ENCODE data around the gene PLEKHA4. TPM values are rescaled to one million over a fixed set of nuclear protein-coding genes. Genes with fewer than 3 reads are reported as not detected.
A peak's percentile ranks its signal among the peaks of the same experiment; 100 is the strongest.
"Not testable (repeated sequence)": the region's sequence is repeated elsewhere in the genome, so short reads cannot be mapped to it uniquely, and the experiment has no call there.

The PLEKHA4 gene, protein sequence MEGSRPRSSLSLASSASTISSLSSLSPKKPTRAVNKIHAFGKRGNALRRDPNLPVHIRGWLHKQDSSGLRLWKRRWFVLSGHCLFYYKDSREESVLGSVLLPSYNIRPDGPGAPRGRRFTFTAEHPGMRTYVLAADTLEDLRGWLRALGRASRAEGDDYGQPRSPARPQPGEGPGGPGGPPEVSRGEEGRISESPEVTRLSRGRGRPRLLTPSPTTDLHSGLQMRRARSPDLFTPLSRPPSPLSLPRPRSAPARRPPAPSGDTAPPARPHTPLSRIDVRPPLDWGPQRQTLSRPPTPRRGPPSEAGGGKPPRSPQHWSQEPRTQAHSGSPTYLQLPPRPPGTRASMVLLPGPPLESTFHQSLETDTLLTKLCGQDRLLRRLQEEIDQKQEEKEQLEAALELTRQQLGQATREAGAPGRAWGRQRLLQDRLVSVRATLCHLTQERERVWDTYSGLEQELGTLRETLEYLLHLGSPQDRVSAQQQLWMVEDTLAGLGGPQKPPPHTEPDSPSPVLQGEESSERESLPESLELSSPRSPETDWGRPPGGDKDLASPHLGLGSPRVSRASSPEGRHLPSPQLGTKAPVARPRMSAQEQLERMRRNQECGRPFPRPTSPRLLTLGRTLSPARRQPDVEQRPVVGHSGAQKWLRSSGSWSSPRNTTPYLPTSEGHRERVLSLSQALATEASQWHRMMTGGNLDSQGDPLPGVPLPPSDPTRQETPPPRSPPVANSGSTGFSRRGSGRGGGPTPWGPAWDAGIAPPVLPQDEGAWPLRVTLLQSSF
- polyA plus RNA-seq = 14.5 TPM
- long read RNA-seq, donor 1, partial matches to known transcripts = 0 of 1 reads
- long read RNA-seq, donor 1, other reads (novel, unspliced or antisense) = 0 of 1 reads
- long read RNA-seq, donor 2, partial matches to known transcripts = 6 of 9 reads
- long read RNA-seq, donor 2, other reads (novel, unspliced or antisense) = 0 of 9 reads
- long read RNA-seq, donor 3, partial matches to known transcripts = 42,448 of 43,727 reads
- long read RNA-seq, donor 3, other reads (novel, unspliced or antisense) = 1,278 of 43,727 reads
- long read RNA-seq, donor 4 = 0 reads
- long read RNA-seq, donor 5 = 0 reads
- long read RNA-seq, donor 6 = 0 reads
- long read RNA-seq, donor 7, partial matches to known transcripts = 8 of 10 reads
- long read RNA-seq, donor 7, other reads (novel, unspliced or antisense) = 0 of 10 reads
- long read RNA-seq, donor 8 = 0 reads
- long read RNA-seq, donor 9 = 0 reads
- long read RNA-seq, donor 10, partial matches to known transcripts = 37 of 37 reads
- long read RNA-seq, donor 10, other reads (novel, unspliced or antisense) = 0 of 37 reads
- long read RNA-seq, donor 11 = 0 reads

DNA sequence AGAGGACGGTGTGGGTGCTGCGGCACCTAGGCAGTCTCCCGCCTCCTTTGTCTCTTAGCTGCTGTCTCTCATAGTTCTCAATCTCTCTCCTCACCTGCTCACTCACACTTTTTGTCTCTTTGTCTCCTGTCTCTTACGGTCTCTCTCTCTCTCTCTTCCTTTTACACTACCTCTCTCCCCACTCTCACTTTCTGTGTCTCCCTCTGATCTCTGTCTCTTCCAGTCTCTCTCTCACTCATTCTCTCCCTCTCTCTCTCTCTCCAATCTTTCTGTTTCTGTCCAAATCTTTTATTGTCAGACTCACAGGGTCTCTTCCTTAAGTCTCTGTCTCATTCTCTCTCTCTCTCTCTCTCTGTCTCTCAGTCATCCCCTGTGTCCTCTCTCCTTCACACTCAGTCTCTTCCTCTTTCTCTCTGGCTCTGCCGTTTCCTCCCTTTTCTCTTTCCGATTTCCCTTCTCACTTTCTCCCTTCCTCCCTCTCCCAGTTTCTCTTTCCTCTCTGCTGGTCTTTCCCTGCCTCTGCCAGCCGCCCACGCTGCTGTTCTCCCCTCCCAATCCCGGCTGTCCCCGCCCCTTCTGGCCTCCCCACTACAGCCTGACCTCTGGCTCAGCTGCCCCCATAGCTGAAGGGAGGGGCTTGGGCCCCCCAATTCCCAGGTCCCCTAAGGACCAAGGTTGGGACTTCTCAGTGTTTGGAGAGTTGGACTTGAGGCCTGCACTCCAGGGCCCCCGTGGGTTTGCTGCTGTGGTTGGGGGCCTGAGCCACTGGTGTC lies at the start of gene PLEKHA4:
Gene PLEKHA4, minus strand, starts transcription at position 504 of the 773 bp plus-strand sequence. CDS start 997 bp downstream, outside the sequence.
- H3K4me1 ChIP-seq (ENCODE audit: control insufficient read depth, insufficient read depth, low read length) = peaks cover 25% of the 10 kb centered on the region
- H3K36me3 ChIP-seq (ENCODE audit: control insufficient read depth, insufficient read depth, low read length) = peaks cover 2% of the 10 kb centered on the region
- peak within 1 kb of the TSS; percentile 5 for H3K4me3 ChIP-seq (ENCODE audit: low read length)
- H3K27ac ChIP-seq (ENCODE audit: low read length) = peak within 1 kb of the TSS; percentile 60
- DNase-seq = peak in 1 of 2 donors; percentile 57
- no peaks in the 10 kb centered on the region for H3K9me3 ChIP-seq (ENCODE audit: control insufficient read depth, low read depth, low read length)
- WGBS (ENCODE audit: insufficient coverage, low lambda C conversion rate) = 3% methylated on average over 3 of the region's 11 CpGs
- H3K27me3 ChIP-seq (ENCODE audit: control insufficient read depth, insufficient read depth, low read length) = no peaks in the 10 kb centered on the region

DNA sequence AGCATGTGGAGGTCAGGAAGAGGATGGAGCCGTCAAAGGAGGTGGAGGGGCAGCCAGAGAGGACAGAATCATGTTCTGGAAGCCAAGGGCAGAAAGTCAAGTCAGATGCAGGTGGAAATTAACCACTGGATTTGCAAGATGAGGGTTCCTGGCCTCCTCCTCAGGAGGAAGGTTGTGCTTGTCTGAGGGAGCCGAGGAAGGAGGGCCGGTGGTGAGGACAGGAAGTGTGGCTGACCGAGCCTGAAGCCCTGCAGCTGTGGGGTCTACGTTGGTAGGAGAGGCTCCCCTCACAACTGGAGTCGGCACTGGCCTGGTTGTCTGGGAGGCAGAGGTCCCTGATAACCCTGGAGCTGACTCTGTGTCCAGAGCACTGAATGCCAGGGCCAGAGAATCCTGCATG lies 49.7 kb upstream of the PLEKHA4 start:
- Histone ChIP-seq H3K9me3 (ENCODE audit: control insufficient read depth, low read depth, low read length) (no peaks in the 10 kb centered on the region), H3K36me3 (ENCODE audit: control insufficient read depth, insufficient read depth, low read length) (peaks cover 76% of the 10 kb centered on the region), H3K4me1 (ENCODE audit: control insufficient read depth, insufficient read depth, low read length) (no peaks in the 10 kb centered on the region), H3K27ac (ENCODE audit: low read length) (no peak overlapping the region), H3K27me3 (ENCODE audit: control insufficient read depth, insufficient read depth, low read length) (no peaks in the 10 kb centered on the region), H3K4me3 (ENCODE audit: low read length) (no peak overlapping the region)
- DNase-seq = no peak
- no CpG with 5 or more reads among the region's 6 CpGs for WGBS (ENCODE audit: insufficient coverage, low lambda C conversion rate)

DNA sequence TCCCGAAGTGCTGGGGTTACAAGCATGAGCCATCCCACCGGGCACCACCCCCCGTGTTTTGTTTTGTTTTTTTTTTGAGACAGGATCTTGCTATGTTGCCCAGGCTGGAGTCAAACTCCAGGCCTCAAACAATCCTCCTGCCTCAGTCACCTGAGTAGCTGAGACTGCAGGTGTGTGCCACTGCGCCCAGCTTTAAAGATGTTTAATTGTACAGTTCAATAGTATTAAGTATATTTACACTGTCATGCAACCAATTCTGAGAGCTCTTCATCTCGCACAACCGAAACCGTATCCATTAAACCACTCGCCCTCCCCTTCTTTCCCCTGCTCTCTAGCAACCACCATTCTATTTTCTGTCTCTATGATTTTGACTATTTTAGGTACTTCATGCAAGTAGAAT lies 47.3 kb upstream of the PLEKHA4 start:
- Histone ChIP-seq H3K27me3 (ENCODE audit: control insufficient read depth, insufficient read depth, low read length) (no peaks in the 10 kb centered on the region), H3K9me3 (ENCODE audit: control insufficient read depth, low read depth, low read length) (no peaks in the 10 kb centered on the region), H3K4me1 (ENCODE audit: control insufficient read depth, insufficient read depth, low read length) (no peaks in the 10 kb centered on the region), H3K36me3 (ENCODE audit: control insufficient read depth, insufficient read depth, low read length) (peaks cover 77% of the 10 kb centered on the region), H3K27ac (ENCODE audit: low read length) (no peak overlapping the region), H3K4me3 (ENCODE audit: low read length) (no peak overlapping the region)
- no peak for DNase-seq
- WGBS (ENCODE audit: insufficient coverage, low lambda C conversion rate) = 83% methylated on average over 3 of the region's 8 CpGs

DNA sequence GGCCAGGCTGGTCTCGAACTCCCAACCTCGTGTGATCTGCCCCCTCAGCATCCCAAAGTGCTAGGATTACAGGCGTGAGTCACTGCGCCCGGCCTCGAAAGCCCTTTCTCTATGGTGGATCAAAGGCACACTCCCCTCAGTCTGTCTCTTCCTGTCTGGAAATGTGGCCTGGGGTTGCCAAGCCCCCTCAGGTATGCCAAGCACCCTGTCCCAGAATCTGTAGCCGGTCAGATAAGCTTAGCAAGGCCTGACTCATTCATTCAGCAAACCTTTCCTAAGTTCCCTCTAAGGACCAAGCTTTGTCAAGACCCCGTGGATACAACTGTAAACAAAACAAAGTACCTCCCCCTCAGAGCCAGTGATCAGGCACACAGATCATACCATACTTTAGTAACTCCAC lies 45.8 kb upstream of the PLEKHA4 start:
- H3K27ac ChIP-seq (ENCODE audit: low read length) = no peak overlapping the region
- H3K9me3 ChIP-seq (ENCODE audit: control insufficient read depth, low read depth, low read length) = no peaks in the 10 kb centered on the region
- no peaks in the 10 kb centered on the region for H3K27me3 ChIP-seq (ENCODE audit: control insufficient read depth, insufficient read depth, low read length)
- H3K36me3 ChIP-seq (ENCODE audit: control insufficient read depth, insufficient read depth, low read length) = peaks cover 86% of the 10 kb centered on the region
- no peak overlapping the region for H3K4me3 ChIP-seq (ENCODE audit: low read length)
- no peak for DNase-seq
- H3K4me1 ChIP-seq (ENCODE audit: control insufficient read depth, insufficient read depth, low read length) = no peaks in the 10 kb centered on the region
- no CpG with 5 or more reads among the region's 8 CpGs for WGBS (ENCODE audit: insufficient coverage, low lambda C conversion rate)

DNA sequence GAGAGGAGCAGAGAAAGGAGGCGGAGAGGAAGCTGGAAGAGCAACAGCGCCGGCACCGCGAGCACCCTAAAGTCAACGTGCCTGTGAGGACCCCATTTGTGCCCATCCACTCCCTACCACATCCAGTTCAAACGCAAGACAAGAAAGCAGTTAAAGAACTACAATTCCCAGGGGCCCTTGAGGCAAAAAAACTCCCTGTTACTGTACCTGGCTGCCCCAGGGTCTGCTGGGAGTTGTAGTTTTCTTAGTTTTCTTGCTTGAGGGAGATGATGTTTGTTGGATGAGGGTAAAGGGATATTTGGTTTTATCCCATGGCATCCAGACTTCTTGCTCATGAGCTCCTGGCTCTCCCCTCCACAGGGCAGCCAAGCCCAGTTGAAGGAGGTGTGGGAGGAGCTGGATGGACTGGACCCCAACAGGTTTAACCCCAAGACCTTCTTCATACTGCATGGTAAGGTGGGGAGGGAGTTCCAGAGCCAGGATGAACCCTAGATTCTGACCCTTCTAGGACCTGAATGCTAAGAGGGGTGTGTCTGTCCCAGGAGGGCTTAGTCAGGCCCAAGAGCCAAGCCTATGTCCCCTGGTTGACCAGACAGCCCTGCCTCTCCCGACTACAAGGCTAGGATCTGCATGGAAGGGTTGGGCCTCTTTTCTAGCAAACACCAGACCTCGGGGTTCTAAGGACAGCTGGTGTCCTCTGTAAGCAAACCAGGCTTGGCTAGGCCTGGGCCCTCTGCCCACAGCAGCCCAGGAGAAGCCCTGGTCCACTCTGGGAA lies 44.9 kb upstream of the PLEKHA4 start:
- 83% methylated on average over 1 of the region's 9 CpGs for WGBS (ENCODE audit: insufficient coverage, low lambda C conversion rate)
- H3K9me3 ChIP-seq (ENCODE audit: control insufficient read depth, low read depth, low read length) = no peaks in the 10 kb centered on the region
- peaks cover 82% of the 10 kb centered on the region for H3K36me3 ChIP-seq (ENCODE audit: control insufficient read depth, insufficient read depth, low read length)

DNA sequence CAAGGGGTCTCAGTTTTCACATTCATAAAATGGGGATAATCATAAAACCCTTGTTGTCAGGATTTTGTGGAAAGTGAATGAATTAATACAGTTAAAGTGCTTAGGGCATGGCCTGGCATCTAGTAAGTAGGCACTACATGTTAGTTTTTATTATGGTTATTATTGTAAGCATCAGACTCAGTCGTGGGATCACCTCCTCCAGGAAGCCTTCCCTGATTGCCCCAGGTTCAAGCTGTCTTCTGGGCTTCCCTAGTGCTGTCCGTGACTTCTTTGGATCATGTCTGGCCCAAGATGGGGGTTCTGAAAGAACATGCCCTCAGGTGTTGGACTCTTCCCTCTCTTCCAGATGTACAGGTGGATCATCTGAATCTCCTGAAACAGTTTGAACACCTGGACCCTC lies 42.4 kb upstream of the PLEKHA4 start:
- WGBS (ENCODE audit: insufficient coverage, low lambda C conversion rate) = no CpG with 5 or more reads among the region's 2 CpGs
- H3K27ac ChIP-seq (ENCODE audit: low read length) = no peak overlapping the region
- peaks cover 5% of the 10 kb centered on the region for H3K9me3 ChIP-seq (ENCODE audit: control insufficient read depth, low read depth, low read length)
- no peak for DNase-seq
- H3K36me3 ChIP-seq (ENCODE audit: control insufficient read depth, insufficient read depth, low read length) = peaks cover 83% of the 10 kb centered on the region
- H3K27me3 ChIP-seq (ENCODE audit: control insufficient read depth, insufficient read depth, low read length) = no peaks in the 10 kb centered on the region
- H3K4me3 ChIP-seq (ENCODE audit: low read length) = no peak overlapping the region
- H3K4me1 ChIP-seq (ENCODE audit: control insufficient read depth, insufficient read depth, low read length) = peaks cover 15% of the 10 kb centered on the region

More for the DNA sequence above, 44.9 kb upstream of the PLEKHA4 start:
- Histone ChIP-seq H3K4me1 (ENCODE audit: control insufficient read depth, insufficient read depth, low read length) (peaks cover 5% of the 10 kb centered on the region), H3K27me3 (ENCODE audit: control insufficient read depth, insufficient read depth, low read length) (no peaks in the 10 kb centered on the region), H3K4me3 (ENCODE audit: low read length) (no peak overlapping the region), H3K27ac (ENCODE audit: low read length) (no peak overlapping the region)
- no peak for DNase-seq

DNA sequence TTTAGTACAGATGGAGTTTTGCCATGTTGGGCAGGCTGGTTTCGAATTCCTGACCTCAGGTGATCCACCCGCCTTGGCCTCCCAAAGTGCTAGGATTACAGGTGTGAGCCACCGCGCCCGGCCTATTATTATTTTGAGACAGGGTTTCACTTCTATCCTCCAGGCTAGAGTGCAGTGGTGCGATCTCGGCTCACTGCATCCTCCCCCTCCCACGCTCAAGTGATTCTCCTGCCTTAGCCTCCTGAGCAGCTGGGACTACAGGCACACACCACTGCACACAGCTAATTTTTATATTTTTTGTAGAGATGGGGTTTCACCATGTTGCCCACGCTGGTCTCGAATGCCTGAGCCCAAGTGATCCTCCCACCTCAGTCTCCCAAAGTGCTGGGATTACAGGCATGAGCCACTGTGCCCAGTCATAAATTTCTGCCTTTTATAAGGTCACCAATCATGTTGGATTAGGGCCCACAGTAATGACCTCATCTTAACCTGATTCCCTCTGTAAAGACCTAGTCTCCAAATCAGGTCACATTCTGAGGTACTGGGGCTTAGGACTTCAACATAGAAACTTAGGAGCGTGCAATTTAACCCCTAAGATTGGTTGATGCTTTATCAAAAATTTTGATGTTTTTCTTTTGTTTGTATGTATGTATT lies 41.1 kb upstream of the PLEKHA4 start:
- no CpG with 5 or more reads among the region's 11 CpGs for WGBS (ENCODE audit: insufficient coverage, low lambda C conversion rate)
- H3K36me3 ChIP-seq (ENCODE audit: control insufficient read depth, insufficient read depth, low read length) = peaks cover 84% of the 10 kb centered on the region

DNA sequence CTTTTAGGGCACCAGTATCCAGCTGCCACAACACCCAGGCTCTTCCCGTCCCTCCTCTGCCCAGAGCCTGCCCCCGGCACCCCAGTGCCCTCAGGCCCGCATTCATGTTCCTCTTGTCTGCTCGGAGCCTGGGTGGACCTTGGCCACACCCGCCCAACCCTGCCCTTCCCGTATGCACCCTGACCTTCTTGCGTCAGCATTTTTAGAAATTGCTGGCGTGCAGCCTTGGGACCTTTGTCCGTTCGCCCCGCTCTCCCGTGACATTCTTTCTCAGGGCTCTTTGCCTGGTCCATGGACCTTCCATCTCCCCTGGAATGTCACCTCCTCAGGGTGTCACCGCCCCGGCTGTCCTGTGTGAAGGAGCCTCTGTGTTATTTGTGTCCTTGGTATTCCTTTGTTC lies 39.3 kb upstream of the PLEKHA4 start:
- Histone ChIP-seq H3K27me3 (ENCODE audit: control insufficient read depth, insufficient read depth, low read length) (no peaks in the 10 kb centered on the region), H3K4me3 (ENCODE audit: low read length) (no peak overlapping the region), H3K27ac (ENCODE audit: low read length) (peak overlapping the region; percentile 89), H3K36me3 (ENCODE audit: control insufficient read depth, insufficient read depth, low read length) (peaks cover 71% of the 10 kb centered on the region), H3K9me3 (ENCODE audit: control insufficient read depth, low read depth, low read length) (peaks cover 5% of the 10 kb centered on the region), H3K4me1 (ENCODE audit: control insufficient read depth, insufficient read depth, low read length) (peaks cover 15% of the 10 kb centered on the region)
- whole genome bisulfite sequencing (ENCODE audit: insufficient coverage, low lambda C conversion rate) = no CpG with 5 or more reads among the region's 14 CpGs
- DNase-seq = peak; percentile 96 to 98

More for the DNA sequence above, 41.1 kb upstream of the PLEKHA4 start:
- peaks cover 15% of the 10 kb centered on the region for H3K4me1 ChIP-seq (ENCODE audit: control insufficient read depth, insufficient read depth, low read length)
- not testable (repeated sequence) for H3K9me3 ChIP-seq (ENCODE audit: control insufficient read depth, low read depth, low read length); H3K27me3 ChIP-seq (ENCODE audit: control insufficient read depth, insufficient read depth, low read length); DNase-seq; H3K4me3 ChIP-seq (ENCODE audit: low read length)
- peak overlapping the region; percentile 64 for H3K27ac ChIP-seq (ENCODE audit: low read length)

Data from large intestine (tissue), 12 donors.